Measurements from ENCODE around the gene CNST.
"Not testable (repeated sequence)": the region's sequence is repeated elsewhere in the genome, so short reads cannot be mapped to it uniquely, and the experiment has no call there.

CNST gene

GRCh38 chr1:246677842-246678241, 111.6 kb downstream of the CNST start:
- DNase-seq (ENCODE audit: low spot score), result no peak

DNA sequence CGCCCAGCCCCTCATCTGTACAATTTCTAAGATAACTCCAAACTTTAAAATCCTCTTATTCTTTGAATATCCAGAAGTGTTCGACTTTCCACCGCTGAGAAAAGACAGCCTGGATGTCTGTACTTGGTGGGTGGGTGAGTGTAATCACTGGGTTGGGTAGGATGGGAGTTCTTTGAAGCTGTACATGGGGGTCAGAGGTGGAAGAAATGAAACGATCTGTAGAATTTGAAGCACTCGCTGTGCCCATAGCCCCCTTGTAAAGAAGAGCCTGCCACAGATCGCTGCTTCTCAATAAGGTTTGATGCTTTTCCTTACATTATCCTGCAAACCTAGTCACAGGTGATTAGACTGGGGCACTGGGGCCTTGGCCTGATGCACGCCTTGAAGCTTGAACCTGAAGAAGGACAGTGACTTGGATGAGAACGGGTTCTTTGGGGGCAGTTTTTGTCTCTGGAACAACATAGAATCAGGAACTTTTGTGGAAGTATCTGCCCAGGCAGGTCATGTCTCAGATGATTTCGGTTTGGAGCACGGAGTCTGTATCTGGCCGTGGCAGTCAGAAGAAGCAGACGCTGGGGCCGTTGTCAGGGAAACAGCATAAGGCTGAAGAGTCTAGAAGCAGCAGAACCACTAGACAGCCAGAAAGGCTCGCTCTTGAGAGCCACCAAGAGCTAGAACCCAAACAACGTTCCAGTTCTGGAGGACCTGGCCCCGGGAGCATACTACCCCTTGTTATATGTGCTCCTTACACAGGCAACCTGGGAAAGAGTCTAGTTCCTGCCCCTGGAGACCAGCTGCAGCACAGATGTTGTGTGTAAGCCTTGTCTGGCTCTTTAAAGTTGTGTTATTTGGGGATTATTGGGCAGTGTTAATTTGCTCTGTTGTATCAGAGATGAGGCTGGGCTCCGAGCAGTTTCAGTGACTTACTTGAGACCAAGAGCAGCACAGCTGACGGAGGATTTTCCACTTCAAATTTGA, 112.8 kb downstream of the CNST start:
- no peak for DNase-seq (ENCODE audit: low spot score)

DNA sequence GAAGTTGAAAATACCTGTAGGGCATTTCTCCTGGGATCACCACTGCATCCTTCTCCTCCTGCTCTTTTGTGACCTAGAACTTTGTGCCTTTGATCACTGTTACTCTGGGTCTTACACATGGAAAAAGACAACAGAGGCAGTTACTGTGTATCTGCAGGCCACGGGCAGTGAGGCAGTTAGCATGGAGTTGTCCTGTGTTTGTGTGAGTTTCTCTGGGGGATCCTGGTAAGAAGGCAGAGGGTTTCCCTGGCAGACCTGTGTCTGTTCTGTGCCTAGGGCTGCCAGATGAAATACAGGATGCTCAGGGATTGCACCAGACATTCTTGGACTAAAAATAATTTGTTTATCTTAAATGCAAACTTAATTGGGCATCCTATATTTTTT, 113.5 kb downstream of the CNST start:
- DNase-seq (ENCODE audit: low spot score), result no peak

DNA sequence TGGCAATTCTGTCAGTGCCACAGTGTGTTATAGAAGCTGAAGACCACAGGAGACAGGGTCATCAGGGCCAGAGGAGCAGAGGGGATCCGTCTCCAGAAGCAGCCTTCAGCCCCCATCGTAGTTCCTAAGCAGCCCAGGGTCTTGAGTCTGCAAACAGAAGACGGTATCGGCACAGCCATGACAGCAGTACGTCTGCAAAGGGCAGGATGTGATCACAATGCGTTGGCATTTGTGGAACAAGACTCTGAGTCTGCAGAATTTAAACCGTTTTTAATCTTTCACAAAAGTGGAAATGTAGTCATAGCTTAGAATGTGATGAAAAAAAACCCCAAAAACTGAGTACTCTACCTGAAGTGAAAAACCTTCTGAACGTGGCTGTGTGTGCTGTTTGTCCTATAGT, 113.9 kb downstream of the CNST start:
- DNase-seq (ENCODE audit: low spot score), result no peak

- no peak for DNase-seq (ENCODE audit: low spot score)
Measured at GRCh38 chr1:246680696-246681130, 114.5 kb downstream of the CNST start.

- no peak for DNase-seq (ENCODE audit: low spot score)
Measured at GRCh38 chr1:246681900-246682895, 115.9 kb downstream of the CNST start.

- no peak for DNase-seq (ENCODE audit: low spot score)
Measured at GRCh38 chr1:246683521-246683920, 117.3 kb downstream of the CNST start.

GRCh38 chr1:246687002-246687401, 120.7 kb downstream of the CNST start:
- DNase-seq (ENCODE audit: low spot score), result no peak

GRCh38 chr1:246689409-246690008, 123.3 kb downstream of the CNST start:
- DNase-seq (ENCODE audit: low spot score), result peak; percentile 89

- DNase-seq (ENCODE audit: low spot score), result no peak
Measured at GRCh38 chr1:246690100-246690499, 123.8 kb downstream of the CNST start.

DNA sequence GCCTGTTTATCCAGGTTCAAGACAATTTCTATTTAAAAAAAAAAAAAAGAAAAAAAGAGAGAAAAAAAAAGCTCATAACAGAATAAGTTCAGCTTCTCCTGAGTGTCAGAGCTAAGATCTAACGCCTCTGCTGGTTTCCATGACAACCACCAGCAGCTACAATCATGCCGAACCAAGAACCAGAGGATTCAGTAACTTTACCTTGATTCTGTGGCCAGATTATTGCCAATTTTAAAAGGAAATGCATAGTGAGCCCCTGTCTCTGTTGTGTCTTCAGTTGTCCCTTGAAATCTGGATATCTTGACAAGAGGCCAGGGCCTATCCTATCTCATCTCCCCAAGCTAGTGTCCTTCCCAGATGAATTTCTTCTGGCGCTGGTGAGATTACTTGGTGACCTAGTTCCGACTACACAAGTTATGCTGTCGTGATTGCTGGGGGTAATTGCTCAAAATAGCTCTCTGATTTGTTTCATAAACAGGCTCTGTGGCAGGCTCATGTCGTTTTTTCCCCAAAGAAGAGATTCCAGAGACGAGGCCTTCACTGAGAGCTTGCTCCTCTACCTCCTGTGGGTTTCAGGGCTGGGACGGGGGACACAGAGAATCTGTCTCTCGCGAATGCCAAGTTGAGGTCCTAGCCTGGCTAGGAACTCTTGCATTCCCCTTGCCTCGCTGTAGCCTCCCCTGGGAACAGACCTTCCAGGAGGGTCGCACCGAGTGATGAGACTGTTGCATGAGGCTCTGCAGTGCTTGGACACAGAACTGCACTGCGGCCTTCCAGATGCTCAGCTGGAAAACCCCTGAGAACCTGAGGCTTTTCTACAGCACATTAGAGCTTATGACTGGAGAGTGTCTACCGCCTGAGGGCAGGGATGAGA, 125.6 kb downstream of the CNST start:
- no peak for DNase-seq (ENCODE audit: low spot score)

- not testable (repeated sequence) for DNase-seq (ENCODE audit: low spot score)
Measured at GRCh38 chr1:246694213-246694895, 128.1 kb downstream of the CNST start.

GRCh38 chr1:246695136-246695535, 128.9 kb downstream of the CNST start:
- peak; percentile 33 for DNase-seq (ENCODE audit: low spot score)

DNA sequence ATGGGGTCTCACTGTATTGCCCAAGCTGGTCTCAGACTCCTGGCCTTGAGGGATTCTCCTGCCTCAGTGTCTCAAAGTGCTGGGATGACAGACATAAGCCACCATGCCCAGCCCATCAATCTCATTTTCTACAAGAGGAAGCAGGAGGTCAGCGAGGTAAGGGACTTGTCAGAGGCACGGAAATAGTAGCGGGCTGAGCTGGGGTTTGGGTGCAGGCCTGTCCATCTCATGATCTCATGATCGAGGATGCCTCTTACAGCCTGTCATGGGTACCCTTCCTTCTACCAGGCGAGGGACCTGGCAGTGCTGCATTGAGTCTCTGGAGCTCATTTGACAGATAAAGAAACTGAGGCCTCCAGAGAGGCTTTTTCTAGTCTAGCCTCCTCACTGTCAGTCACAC, 129.4 kb downstream of the CNST start:
- no peak for DNase-seq (ENCODE audit: low spot score)

DNA sequence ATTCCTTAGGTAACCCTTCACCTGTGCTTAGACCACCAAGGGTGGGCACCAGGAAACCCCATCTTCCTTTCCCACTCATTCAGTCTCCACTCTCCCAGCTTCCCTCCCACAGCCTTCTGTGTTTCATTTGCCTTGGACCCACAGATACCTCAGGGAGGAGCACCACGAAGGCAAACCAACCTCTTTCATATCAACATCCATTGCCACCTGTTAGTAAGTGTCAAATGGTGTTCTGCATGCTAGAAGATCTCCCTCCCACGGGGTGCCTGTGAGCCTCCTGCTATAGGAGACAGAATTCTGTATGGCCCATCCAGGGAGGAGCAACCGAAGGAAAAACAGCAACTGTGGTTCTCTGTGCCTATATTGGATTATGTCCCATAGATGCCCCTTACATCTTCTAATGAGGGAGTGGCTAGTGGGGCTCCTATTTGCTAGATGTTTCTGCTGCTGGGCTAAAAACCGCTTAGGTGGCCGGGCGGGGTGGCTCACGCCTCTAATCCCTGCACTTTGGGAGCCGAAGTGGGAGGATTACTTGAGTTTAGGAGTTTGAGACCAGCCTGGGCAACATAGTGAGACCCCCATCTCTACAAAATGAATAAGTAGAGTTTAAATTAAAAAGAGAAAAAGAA, 132.3 kb downstream of the CNST start:
- DNase-seq (ENCODE audit: low spot score), result no peak

DNA sequence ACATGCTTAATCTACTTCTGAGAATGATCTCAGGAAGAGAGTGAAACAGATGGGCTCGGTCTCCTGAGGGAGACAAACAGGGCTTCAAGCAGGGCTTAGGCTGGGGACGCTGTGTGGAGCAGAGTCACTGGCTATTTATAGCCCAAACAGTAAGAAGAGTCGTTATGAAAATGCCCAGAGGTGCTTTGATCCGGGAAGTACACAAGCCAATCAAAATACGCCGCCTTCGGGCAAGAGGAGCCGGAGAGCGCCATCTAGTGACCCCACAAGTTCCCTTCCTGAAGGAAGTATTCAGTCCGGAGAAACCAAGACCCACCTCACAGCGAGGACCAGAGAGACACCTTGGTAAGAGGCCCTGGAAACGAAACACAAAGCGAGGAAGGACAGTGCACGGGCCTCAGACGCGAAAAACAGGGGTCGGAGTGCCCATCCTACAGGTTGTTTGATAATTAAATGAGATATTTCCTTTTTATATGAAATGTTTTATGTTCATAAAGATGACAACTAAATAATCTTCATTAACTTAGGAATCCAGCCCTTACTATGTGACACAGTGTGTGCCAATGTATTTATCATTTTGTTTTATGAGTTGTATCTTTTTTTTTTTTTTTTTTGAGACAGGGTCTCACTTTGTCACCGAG, 133.0 kb downstream of the CNST start:
- peak; percentile 92 for DNase-seq (ENCODE audit: low spot score)

GRCh38 chr1:246703581-246703980, 137.3 kb downstream of the CNST start:
- no peak for DNase-seq (ENCODE audit: low spot score)

DNA sequence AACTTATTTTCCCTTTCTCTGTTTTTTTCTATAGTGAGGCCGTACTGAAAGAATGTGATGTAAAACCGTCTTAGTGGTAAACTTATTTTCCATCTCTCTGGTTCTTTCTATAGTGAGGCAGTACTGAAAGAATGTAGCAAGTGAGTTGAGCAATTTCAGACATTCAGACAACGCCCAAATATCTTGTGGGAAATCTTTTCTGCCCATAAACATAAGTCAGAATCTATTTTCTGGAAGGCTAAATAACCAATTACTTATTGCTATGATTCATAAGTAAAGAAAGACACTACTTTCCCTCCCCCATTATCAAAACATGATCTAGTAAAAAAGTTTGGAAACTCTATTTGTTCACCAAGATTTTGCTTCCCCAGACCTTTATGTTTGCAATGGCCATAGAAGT, 139.1 kb downstream of the CNST start:
- peak; percentile 67 for DNase-seq (ENCODE audit: low spot score)

DNA sequence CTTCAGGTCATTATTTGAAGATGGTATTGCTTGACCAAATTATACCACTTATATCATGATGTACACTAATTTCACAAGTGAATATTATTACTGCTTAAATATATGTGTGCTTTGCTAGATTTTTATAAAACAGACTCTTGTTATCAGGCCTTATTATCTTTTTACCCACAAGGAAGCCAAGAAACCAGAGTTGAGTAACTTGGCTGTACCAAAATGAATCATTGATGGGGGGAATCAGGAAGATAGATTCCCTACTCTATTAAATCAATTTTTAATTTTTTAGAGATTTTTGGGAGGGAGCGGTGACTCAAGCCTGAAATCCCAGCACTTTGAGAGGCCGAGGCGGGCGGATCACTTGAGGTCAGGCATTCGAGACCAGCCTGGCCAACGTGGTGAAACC, 141.9 kb downstream of the CNST start:
- DNase-seq (ENCODE audit: low spot score), result no peak

GRCh38 chr1:246709196-246709595, 142.9 kb downstream of the CNST start:
- no peak for DNase-seq (ENCODE audit: low spot score)
